GM23338 (cell line): ENCODE results near the gene SSH3. TPM values are rescaled to one million over a fixed set of nuclear protein-coding genes. Genes with fewer than 3 reads are reported as not detected.

Experiments used
- ATAC-seq: fragments of 200-7000 bp; cut with Tn5 transposase; 3 replicates; pipeline ENCODE4 v1.9.1; 2020
- DNase-seq: peaks from one replicate; pipeline ENCODE4 v3.0.0-alpha.2; 2015; ENCODE audit warnings: low spot score
- H2AFZ ChIP-seq: fragments of 200-600 bp; sonication (generic); 2 replicates; pipeline ENCODE4 v1.8.0; 2016; ENCODE audit warnings: antibody characterized with exemption, mild to moderate bottlenecking, moderate library complexity
- H3F3A ChIP-seq: fragments of 200-600 bp; sonication (generic); replicated peaks from 2 replicates; pipeline ENCODE4 v1.8.0; 2017; ENCODE audit warnings: antibody characterized with exemption, mixed run types, low read depth
- H3K27ac ChIP-seq: fragments of 200-600 bp; sonication (generic); 2 replicates; pipeline ENCODE4 v1.6.1; 2016; ENCODE audit warnings: low read depth
- H3K27me3 ChIP-seq: fragments of 200-600 bp; sonication (generic); 2 replicates; pipeline ENCODE4 v1.8.0; 2016; ENCODE audit warnings: mild to moderate bottlenecking, mixed run types, moderate library complexity; ENCODE audit not compliant: insufficient read depth
- H3K36me3 ChIP-seq: fragments of 200-600 bp; sonication (generic); 2 replicates; pipeline ENCODE4 v1.8.0; 2016; ENCODE audit warnings: mild to moderate bottlenecking; ENCODE audit not compliant: insufficient read depth
- H3K4me1 ChIP-seq: fragments of 200-600 bp; sonication (generic); 2 replicates; pipeline ENCODE4 v1.8.0; 2016; ENCODE audit warnings: mild to moderate bottlenecking, moderate library complexity; ENCODE audit not compliant: insufficient read depth
- H3K4me2 ChIP-seq: fragments of 200-600 bp; sonication (generic); 2 replicates; pipeline ENCODE4 v1.7.1; 2017; ENCODE audit warnings: mixed run types
- H3K4me3 ChIP-seq: fragments of 200-600 bp; sonication (generic); 2 replicates; pipeline ENCODE4 v1.6.1; 2016; ENCODE audit warnings: mixed run types
- H3K79me2 ChIP-seq: fragments of 200-600 bp; sonication (generic); replicated peaks from 2 replicates; pipeline ENCODE4 v1.8.0; 2017; ENCODE audit warnings: mild to moderate bottlenecking; ENCODE audit not compliant: insufficient read depth
- H3K9me2 ChIP-seq: fragments of 200-600 bp; sonication (generic); 2 replicates; pipeline ENCODE4 v1.8.0; 2017; ENCODE audit not compliant: insufficient read depth
- H4K20me1 ChIP-seq: fragments of 200-600 bp; sonication (generic); replicated peaks from 2 replicates; pipeline ENCODE4 v1.8.0; 2017; ENCODE audit warnings: mild to moderate bottlenecking; ENCODE audit not compliant: insufficient read depth
- H3K27ac Mint-ChIP-seq: 2 replicates; pipeline ENCODE4 v1.8.0; 2020; ENCODE audit warnings: inconsistent platforms, mild to moderate bottlenecking, moderate library complexity, mixed read lengths
- H3K27me3 Mint-ChIP-seq: 3 replicates; pipeline ENCODE4 v1.8.0; 2022; ENCODE audit warnings: low read depth, mild to moderate bottlenecking, moderate library complexity, mixed read lengths, inconsistent platforms; ENCODE audit not compliant: insufficient read depth, poor library complexity
- H3K36me3 Mint-ChIP-seq: 3 replicates; pipeline ENCODE4 v1.8.0; 2021; ENCODE audit warnings: low read depth, mild to moderate bottlenecking, inconsistent platforms, moderate library complexity, mixed read lengths
- H3K4me1 Mint-ChIP-seq: 3 replicates; pipeline ENCODE4 v1.8.0; 2020; ENCODE audit warnings: mild to moderate bottlenecking, inconsistent platforms, mixed read lengths
- H3K4me3 Mint-ChIP-seq: 3 replicates; pipeline ENCODE4 v1.8.0; 2021; ENCODE audit warnings: moderate library complexity, mild to moderate bottlenecking, inconsistent platforms, mixed read lengths
- H3K9me3 Mint-ChIP-seq: 3 replicates; pipeline ENCODE4 v1.8.0; 2020; ENCODE audit warnings: moderate library complexity, mild to moderate bottlenecking, inconsistent platforms, mixed read lengths
- CREB1 ChIP-seq: fragments of 250-450 bp; sonication (Bioruptor Pico); IDR thresholded peaks from 2 replicates; pipeline ENCODE4 v1.5.0; 2020; ENCODE audit warnings: low read depth, mild to moderate bottlenecking, moderate library complexity
- CTCF ChIP-seq, 2 experiments: fragments of 200-600 bp in 1 of 2; sonication (generic) in 1 of 2; conservative IDR thresholded peaks; 2 replicates each; pipeline versions ENCODE4 v1.5.1 to v1.6.1; 2016 to 2017; ENCODE audit warnings: antibody characterized with exemption in 2 of 2, low read depth in 2 of 2, mild to moderate bottlenecking in 2 of 2, moderate library complexity in 1 of 2
- EZH2 ChIP-seq: fragments of 200-600 bp; sonication (generic); IDR thresholded peaks from one replicate; pipeline ENCODE4 v1.8.0; 2017; ENCODE audit warnings: antibody characterized with exemption, mild to moderate bottlenecking, low read depth; ENCODE audit not compliant: unreplicated experiment
- EZH2phosphoT487 ChIP-seq: fragments of 200-600 bp; sonication (generic); IDR thresholded peaks from one replicate; pipeline ENCODE4 v1.8.1; 2018; ENCODE audit warnings: antibody characterized with exemption; ENCODE audit not compliant: unreplicated experiment
- JUNB ChIP-seq: IDR thresholded peaks from one replicate; pipeline ENCODE4 v1.6.1; 2016; ENCODE audit warnings: antibody characterized with exemption; ENCODE audit not compliant: unreplicated experiment
- NANOG ChIP-seq: IDR thresholded peaks from 2 replicates; pipeline ENCODE4 v1.6.1; 2016; ENCODE audit warnings: antibody characterized with exemption, borderline replicate concordance
- POLR2AphosphoS5 ChIP-seq: IDR thresholded peaks from 2 replicates; pipeline ENCODE4 v1.6.1; 2016; ENCODE audit warnings: antibody characterized with exemption, low read depth
- STAT1 ChIP-seq: IDR thresholded peaks from one replicate; pipeline ENCODE4 v1.6.1; 2016; ENCODE audit warnings: antibody characterized with exemption; ENCODE audit not compliant: unreplicated experiment
- ZNF114 ChIP-seq: fragments of 250-450 bp; sonication (Bioruptor Pico); IDR thresholded peaks from 2 replicates; pipeline ENCODE4 v1.5.0; 2020; ENCODE audit warnings: mild to moderate bottlenecking, moderate library complexity
- ZNF331 ChIP-seq: fragments of 250-450 bp; sonication (Bioruptor Pico); IDR thresholded peaks from 2 replicates; pipeline ENCODE4 v1.5.0; 2020; ENCODE audit warnings: low read depth, mild to moderate bottlenecking, moderate library complexity
- ZNF462 ChIP-seq: fragments of 250-450 bp; sonication (Bioruptor Pico); IDR thresholded peaks from 2 replicates; pipeline ENCODE4 v1.5.0; 2020; ENCODE audit warnings: mild to moderate bottlenecking, moderate library complexity
- polyA plus RNA-seq: library from polyadenylated mRNA; unstranded; fragments of >200 nt; fragmentation: Nextera tagmentation; extraction: Ambion mirVana; gene quantifications from 2 replicates; pipeline ENCODE4 v1.2.1, GENCODE V29; 2016
- total RNA-seq: library from RNA; depleted of rRNA; stranded (reverse); fragments of >200 nt; shearing (Covaris generic); gene quantifications from 2 replicates; pipeline ENCODE4 v1.2.3, GENCODE V29; 2014

Gene SSH3
- total and polyA plus RNA-seq, 2 experiments from 2014 or later: 17.8 to 40.0 TPM

GRCh38 chr11:67255864-67256263 lies 47.5 kb upstream of the SSH3 start:
- Mint-ChIP-seq H3K27me3 (peaks cover 9% of the 10 kb centered on the region), H3K36me3 (peaks cover 65% of the 10 kb centered on the region), H3K27ac (no peak overlapping the region), H3K9me3 (no peaks in the 10 kb centered on the region), H3K4me3 (no peak overlapping the region), H3K4me1 (no peaks in the 10 kb centered on the region)
- Histone ChIP-seq H4K20me1 (peaks cover 28% of the 10 kb centered on the region), H3K4me1 (no peaks in the 10 kb centered on the region), H2AFZ (no peak overlapping the region), H3K9me2 (no peaks in the 10 kb centered on the region), H3F3A (peaks cover 31% of the 10 kb centered on the region), H3K4me3 (no peak overlapping the region), H3K4me2 (no peak overlapping the region), H3K36me3 (peaks cover 54% of the 10 kb centered on the region), H3K79me2 (no peaks in the 10 kb centered on the region; the same call in 1 of the 2 replicates), H3K27ac (no peak overlapping the region), H3K27me3 (no peaks in the 10 kb centered on the region)
- ATAC-seq: no peak
- DNase-seq: no peak
- TF ChIP-seq CREB1 (CRISPR knock-in tag) (no peak), EZH2phosphoT487 (no peak), JUNB (no peak), EZH2 (no peak), NANOG (no peak), ZNF114 (CRISPR knock-in tag) (no peak), CTCF (conservative IDR thresholded peaks at IDR 0.05; ENCODE audit: low read depth in 2 of 2) (no peak), POLR2AphosphoS5 (no peak)

DNA sequence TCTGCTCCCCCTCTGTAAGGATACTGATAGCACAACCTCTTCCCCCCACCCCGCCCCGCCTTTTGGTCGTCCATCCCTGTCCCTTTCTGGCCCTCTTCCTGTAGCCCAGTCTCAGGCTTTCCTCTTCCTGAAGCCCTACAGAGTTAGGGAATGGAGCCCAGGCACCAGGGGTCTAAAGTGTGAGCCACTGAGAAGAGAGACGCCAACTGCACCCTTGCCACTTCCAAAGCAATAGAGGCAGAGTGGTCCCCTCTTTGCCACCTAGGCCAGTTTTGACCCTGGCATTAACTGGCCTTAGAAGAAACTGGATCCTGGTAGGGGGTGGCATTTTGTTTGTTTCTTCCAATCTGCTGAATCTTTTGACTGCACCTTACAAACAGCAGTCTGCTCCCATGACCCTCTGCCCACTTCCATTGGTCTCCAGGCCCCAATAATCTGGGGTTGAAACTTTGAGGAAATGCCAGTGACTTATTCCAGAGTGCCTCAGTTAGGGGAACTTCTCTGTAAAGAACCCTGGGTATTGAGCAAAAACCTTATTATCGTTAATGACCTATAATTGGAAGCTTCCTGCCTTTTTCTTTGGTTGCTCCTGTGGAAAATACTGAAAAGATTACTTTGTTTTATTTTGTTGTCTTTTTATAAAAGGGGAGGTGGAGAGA lies 46.7 kb upstream of the SSH3 start:
- H3K4me1 Mint-ChIP-seq: no peaks in the 10 kb centered on the region
- no peak overlapping the region for H3K4me3 Mint-ChIP-seq
- peaks cover 46% of the 10 kb centered on the region for H3K36me3 ChIP-seq
- H3K4me2 ChIP-seq: no peak overlapping the region
- H3K27me3 ChIP-seq: no peaks in the 10 kb centered on the region
- no peaks in the 10 kb centered on the region; the same call in 1 of the 2 replicates for H3K79me2 ChIP-seq
- no peak overlapping the region for H2AFZ ChIP-seq
- no peak overlapping the region for H3K27ac ChIP-seq
- H3F3A ChIP-seq: peaks cover 30% of the 10 kb centered on the region
- H3K36me3 Mint-ChIP-seq: peaks cover 58% of the 10 kb centered on the region
- H3K27ac Mint-ChIP-seq: no peak overlapping the region
- H3K4me1 ChIP-seq: peaks cover under 1% of the 10 kb centered on the region; the same call in 1 of the 2 replicates
- peaks cover 21% of the 10 kb centered on the region for H4K20me1 ChIP-seq
- H3K9me2 ChIP-seq: no peaks in the 10 kb centered on the region
- DNase-seq (no peak), ATAC-seq (no peak)
- no peaks in the 10 kb centered on the region for H3K9me3 Mint-ChIP-seq
- peaks cover 11% of the 10 kb centered on the region for H3K27me3 Mint-ChIP-seq
- no peak overlapping the region for H3K4me3 ChIP-seq
- TF ChIP-seq CTCF (conservative IDR thresholded peaks at IDR 0.05; ENCODE audit: low read depth in 2 of 2): no peak
- no peak for TF ChIP-seq POLR2AphosphoS5
- TF ChIP-seq ZNF114 (CRISPR knock-in tag): no peak
- no peak for TF ChIP-seq STAT1
- no peak for TF ChIP-seq EZH2phosphoT487
- no peak for TF ChIP-seq ZNF462 (CRISPR knock-in tag)
- no peak for TF ChIP-seq ZNF331 (CRISPR knock-in tag)
- TF ChIP-seq EZH2: no peak
